Heart right ventricle (tissue), 16 donors: Measurements from ENCODE around the gene BECN2. TPM values are rescaled to one million over a fixed set of nuclear protein-coding genes. Genes with fewer than 3 reads are reported as not detected.
A peak's percentile ranks its signal among the peaks of the same experiment; 100 is the strongest.

Experiments
- ATAC-seq, 8 donors: fragments of 200-7000 bp; cut with Tn5 transposase; one replicate each; pipeline ENCODE4 v1.9.1; 2020; ENCODE audit warnings: mild to moderate bottlenecking in 8 of 8, moderate library complexity in 8 of 8, moderate number of reproducible peaks in 1 of 8
- DNase-seq, 2 donors: peaks; one replicate each; pipeline ENCODE4 v3.0.0-alpha.2; 2020
- H3K27ac ChIP-seq, 10 donors: fragments of 200-600 bp; sonication (generic) in 2 of 10; one replicate each; pipeline versions ENCODE4 v1.5.0 to v1.8.0; 2020 to 2022; ENCODE audit warnings: mild to moderate bottlenecking in 3 of 10
- H3K27me3 ChIP-seq, 7 donors: fragments of 200-600 bp; one replicate each; pipeline ENCODE4 v1.8.0; 2021 to 2022; ENCODE audit warnings: mild to moderate bottlenecking in 2 of 7
- H3K36me3 ChIP-seq, 9 donors: fragments of 200-600 bp; sonication (generic) in 1 of 9; one replicate each; pipeline versions ENCODE4 v1.5.0 to v1.8.0; 2020 to 2022; ENCODE audit warnings: mild to moderate bottlenecking in 2 of 9
- H3K4me1 ChIP-seq, 9 donors: fragments of 200-600 bp; sonication (generic) in 1 of 9; one replicate each; pipeline versions ENCODE4 v1.5.0 to v1.8.0; 2020 to 2022; ENCODE audit warnings: mild to moderate bottlenecking in 4 of 9
- H3K4me3 ChIP-seq, 10 donors: fragments of 200-600 bp; sonication (generic) in 2 of 10; one replicate each; pipeline versions ENCODE4 v1.5.0 to v1.8.0; 2020 to 2022; ENCODE audit warnings: mild to moderate bottlenecking in 7 of 10, moderate library complexity in 2 of 10
- H3K9me3 ChIP-seq, 11 donors: fragments of 200-600 bp in 10 of 11; sonication (generic) in 2 of 11; one replicate each; pipeline versions ENCODE4 v1.5.0 to v1.8.0; 2013 to 2022; ENCODE audit warnings: mild to moderate bottlenecking in 2 of 11, control low read depth in 1 of 11, moderate library complexity in 1 of 11
- CTCF ChIP-seq, 9 donors: fragments of 200-600 bp; sonication (generic) in 2 of 9; IDR thresholded peaks; one replicate each; pipeline versions ENCODE4 v1.5.0 to v1.8.0; 2021 to 2022; ENCODE audit warnings: antibody characterized with exemption in 9 of 9, mild to moderate bottlenecking in 5 of 9, moderate library complexity in 1 of 9
- WGBS, 2 donors: extraction: QIAGEN DNeasy Blood & Tissue Kit; methylation state at CpG; one replicate each; pipeline ENCODE4 v1.1.7; 2013; ENCODE audit warnings: inconsistent platforms in 1 of 2; 5-methylcytosine and 5-hydroxymethylcytosine counted together
- intact Hi-C, 10 donors: fragments of 100-400 bp; cut with DNase I; formaldehyde crosslinking; loops; one replicate each; pipeline versions ENCODE4 v1.11.1 to v1.14.2; 2022
- polyA plus RNA-seq, 2 donors: library from polyadenylated mRNA; stranded (reverse); fragments of 200-250 nt; gene quantifications; one replicate each; pipeline ENCODE4 v1.2.3, GENCODE V29; 2013
- total RNA-seq, 10 donors: library from RNA; stranded (reverse); fragmentation: NEBNext Ultra II Directional in 3 of 10; extraction: Animal tissue kit (Norgen Biotek cat#: 25700) in 3 of 10; gene quantifications; one replicate each; pipeline versions ENCODE4 v1.2.1 to v1.2.4, GENCODE V29; 2021 to 2023
- donor health status: Arrhythmogenic right ventricular cardiomyopathy.
- donor health status: ischemic (EF 13 %, LVEDD 7.1; RV severe dilation, severe dysfunction).
- donor health status: healthy with polysubstance abuse.
- donor health status: DM: no; HTN: yes; CAD: no.
- donor health status: DM: no; HTN: no; CAD: no.
- donor health status: ischemic (EF 25% LVEDD 6.9; RV normal size, moderate dysfunction).
- donor health status: ischemic (EF 25% LVEDD 5.7; RV mildly dilated, moderate dysfunction).
- donor health status: healthy.
- donor health status: DM: yes; HTN: yes; CAD: no.
- donor health status: Ischemic cardiomyopathy.
- donor health status: ischemic (EF 35%, LVEDD 5.7; RV mildly dilated, moderate dysfunction).
- donor health status: nonischemic (EF 11% LVEDD 7.7; RV severe dilation, severe dysfunction).
- donor health status: DM: yes; HTN: yes; CAD: no.
- donor health status: PGD.
- donor health status: ischemic (EF 29% LVEDD 5.4; RV normal size, mild dysfunction).
- donor health status: nonischemic (EF 23%, LVEDD 6.1; RV moderate dilation, normal function).

The BECN2 gene
- total and polyA plus RNA-seq, 12 donors: not detected

GRCh38 chr1:241964550-241965282, 7.1 kb downstream of the BECN2 start:
- Histone ChIP-seq H3K9me3 (no peaks in the 10 kb centered on the region), H3K36me3 (no peaks in the 10 kb centered on the region), H3K27ac (peak overlapping the region in 1 of 10 donors; percentile 47), H3K4me3 (no peak overlapping the region), H3K27me3 (no peaks in the 10 kb centered on the region), H3K4me1 (no peaks in the 10 kb centered on the region)
- intact Hi-C loops: no loop called here
- peak in 3 of 8 donors; percentile 39 to 84 (median 62) for ATAC-seq
- peak in 1 of 2 donors; percentile 18 for DNase-seq
- no peak for TF ChIP-seq CTCF (IDR thresholded peaks at IDR 0.05)
- 69 to 72% methylated on average over 8 of the region's 8 CpGs for WGBS, 2 donors

GRCh38 chr1:241968611-241969010, 11.0 kb downstream of the BECN2 start:
- H3K9me3 ChIP-seq: no peaks in the 10 kb centered on the region
- H3K4me3 ChIP-seq: no peak overlapping the region
- no peaks in the 10 kb centered on the region for H3K36me3 ChIP-seq
- ATAC-seq: no peak
- no peak for TF ChIP-seq CTCF (IDR thresholded peaks at IDR 0.05)
- no peak for DNase-seq
- no peaks in the 10 kb centered on the region for H3K27me3 ChIP-seq
- no peaks in the 10 kb centered on the region for H3K4me1 ChIP-seq
- intact Hi-C loops: no loop called here
- no peak overlapping the region for H3K27ac ChIP-seq
- 42 to 82% methylated on average over 4 of the region's 4 CpGs for WGBS, 2 donors

- Histone ChIP-seq H3K9me3 (no peaks in the 10 kb centered on the region), H3K36me3 (no peaks in the 10 kb centered on the region), H3K4me3 (no peak overlapping the region), H3K27ac (no peak overlapping the region), H3K27me3 (no peaks in the 10 kb centered on the region), H3K4me1 (no peaks in the 10 kb centered on the region)
- WGBS, 2 donors: 43 to 49% methylated on average over 6 of the region's 6 CpGs
- intact Hi-C loops: no loop called here
- no peak for DNase-seq
- ATAC-seq: no peak
- TF ChIP-seq CTCF (IDR thresholded peaks at IDR 0.05): no peak
Measured at GRCh38 chr1:241972703-241973369, 15.3 kb downstream of the BECN2 start.

- H3K36me3 ChIP-seq: no peaks in the 10 kb centered on the region
- H3K4me1 ChIP-seq: no peaks in the 10 kb centered on the region
- DNase-seq (no peak), ATAC-seq (no peak)
- H3K4me3 ChIP-seq: no peak overlapping the region
- no peak for TF ChIP-seq CTCF (IDR thresholded peaks at IDR 0.05)
- WGBS, 2 donors: 69 to 77% methylated on average over 6 of the region's 6 CpGs
- no peaks in the 10 kb centered on the region for H3K27me3 ChIP-seq
- H3K9me3 ChIP-seq: no peaks in the 10 kb centered on the region
- H3K27ac ChIP-seq: no peak overlapping the region
- intact Hi-C loops: no loop called here
Measured at GRCh38 chr1:241976229-241976628, 18.7 kb downstream of the BECN2 start.
